AG20443 (cell line): ENCODE results near the gene KAT8.
"Not testable (repeated sequence)": the region's sequence is repeated elsewhere in the genome, so short reads cannot be mapped to it uniquely, and the experiment has no call there.

Experiments
- DNase-seq: peaks from one replicate; pipeline ENCODE4 v3.0.0; 2012; ENCODE audit warnings: low spot score, mixed read lengths

The KAT8 gene

GRCh38 chr16:31131841-31132271 is 14.4 kb downstream of the KAT8 start:
- DNase-seq, result no peak

DNA sequence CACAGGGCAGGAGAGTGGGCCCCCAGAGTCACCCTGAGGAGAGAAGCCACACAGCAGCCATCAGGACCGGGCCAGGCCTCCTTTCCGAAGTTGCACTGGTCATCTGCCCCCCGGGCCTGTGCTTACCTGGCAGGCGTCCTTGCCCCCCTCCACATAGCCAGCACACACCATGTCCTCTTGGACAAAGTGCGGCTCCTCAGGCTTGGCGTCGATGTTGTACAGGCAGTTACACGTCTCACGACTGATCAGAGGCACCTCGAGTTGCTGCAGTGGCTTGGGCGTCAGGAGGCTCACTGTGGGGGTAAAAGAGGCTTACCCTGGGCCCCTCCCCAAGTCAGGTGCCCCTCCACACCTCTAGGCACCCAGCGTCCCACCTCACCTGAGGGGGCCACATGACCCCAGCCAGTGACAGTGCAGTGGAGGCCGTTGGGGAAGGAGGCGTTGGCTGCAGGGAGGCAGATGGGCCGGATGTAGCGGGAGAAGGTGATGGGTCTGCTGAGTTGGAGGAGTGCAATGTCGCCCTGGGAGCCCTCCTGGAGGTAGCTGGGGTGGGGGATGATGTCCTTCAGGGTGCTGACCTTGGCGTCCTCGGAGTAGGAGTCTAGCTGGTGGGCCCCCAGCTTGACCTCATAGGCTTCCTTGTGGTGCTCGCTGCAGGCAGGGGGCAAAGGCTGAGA is 15.0 kb downstream of the KAT8 start:
- no peak for DNase-seq

DNA sequence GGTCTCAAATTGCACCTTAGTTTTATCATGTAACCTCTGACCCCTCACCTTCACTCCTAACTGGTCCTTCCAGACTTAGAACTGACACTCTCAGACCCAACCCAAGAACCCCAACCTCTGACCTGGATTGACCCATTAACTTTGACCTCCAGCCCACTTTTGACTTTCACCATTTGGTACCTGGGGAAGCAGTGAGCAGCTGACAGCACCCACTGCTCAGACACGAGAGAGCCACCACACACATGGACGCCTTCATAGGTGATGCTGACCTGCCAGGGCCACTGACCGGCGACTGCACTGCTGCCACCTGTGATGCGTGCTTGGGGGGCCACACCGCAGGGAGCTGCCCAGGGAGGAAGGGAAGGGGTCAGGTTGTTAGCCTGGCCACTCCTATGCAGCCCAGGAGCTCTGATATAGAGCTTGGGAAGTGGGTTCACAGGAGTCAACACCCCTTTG is 15.6 kb downstream of the KAT8 start:
- DNase-seq, result no peak

- no peak for DNase-seq
These were observed 16.7 kb downstream of the KAT8 start for GRCh38 chr16:31134091-31134571.

DNA sequence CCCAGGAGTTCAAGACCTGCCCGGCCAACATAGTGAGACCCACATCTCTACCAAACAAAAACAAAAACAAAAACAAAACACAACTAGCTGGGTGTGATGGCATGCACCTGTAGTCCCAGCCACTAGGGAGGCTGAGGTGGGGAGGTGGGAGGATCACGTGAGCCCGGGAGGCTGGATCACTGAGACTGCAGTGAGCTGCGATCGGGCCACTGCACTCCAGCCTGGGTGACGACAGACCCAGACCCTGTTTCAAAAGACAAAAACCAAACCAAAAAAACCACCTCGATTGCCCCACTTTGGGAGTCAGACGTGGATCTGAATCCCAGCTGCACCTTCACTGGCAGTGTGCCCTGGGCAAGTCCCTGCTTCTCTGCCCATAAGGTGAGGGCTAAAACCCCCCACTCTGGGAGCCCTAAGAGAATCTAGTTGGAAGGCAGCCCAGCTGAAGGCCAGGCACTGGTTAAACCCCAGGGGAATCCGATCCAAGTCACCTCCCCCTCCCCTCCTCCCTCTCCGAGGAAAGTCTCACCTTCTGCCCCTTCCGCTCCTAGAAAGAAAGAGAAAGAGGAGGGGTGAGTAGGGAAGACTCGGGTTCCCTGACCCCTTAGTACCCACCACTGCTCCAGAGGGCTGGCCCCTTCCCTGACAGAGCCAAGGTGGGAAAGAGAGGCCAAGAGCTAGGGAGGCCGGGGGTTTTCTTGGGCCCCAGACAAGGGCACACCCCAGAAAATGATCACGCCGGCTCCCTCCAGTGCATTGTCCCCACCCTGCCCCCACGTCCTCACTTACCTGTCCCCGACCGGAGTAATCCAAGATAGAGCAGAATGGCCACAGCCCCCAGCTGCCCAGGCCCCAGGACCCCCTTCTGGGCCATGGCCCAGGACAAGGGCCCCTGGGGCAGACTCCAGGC is 17.4 kb downstream of the KAT8 start:
- no peak for DNase-seq

DNA sequence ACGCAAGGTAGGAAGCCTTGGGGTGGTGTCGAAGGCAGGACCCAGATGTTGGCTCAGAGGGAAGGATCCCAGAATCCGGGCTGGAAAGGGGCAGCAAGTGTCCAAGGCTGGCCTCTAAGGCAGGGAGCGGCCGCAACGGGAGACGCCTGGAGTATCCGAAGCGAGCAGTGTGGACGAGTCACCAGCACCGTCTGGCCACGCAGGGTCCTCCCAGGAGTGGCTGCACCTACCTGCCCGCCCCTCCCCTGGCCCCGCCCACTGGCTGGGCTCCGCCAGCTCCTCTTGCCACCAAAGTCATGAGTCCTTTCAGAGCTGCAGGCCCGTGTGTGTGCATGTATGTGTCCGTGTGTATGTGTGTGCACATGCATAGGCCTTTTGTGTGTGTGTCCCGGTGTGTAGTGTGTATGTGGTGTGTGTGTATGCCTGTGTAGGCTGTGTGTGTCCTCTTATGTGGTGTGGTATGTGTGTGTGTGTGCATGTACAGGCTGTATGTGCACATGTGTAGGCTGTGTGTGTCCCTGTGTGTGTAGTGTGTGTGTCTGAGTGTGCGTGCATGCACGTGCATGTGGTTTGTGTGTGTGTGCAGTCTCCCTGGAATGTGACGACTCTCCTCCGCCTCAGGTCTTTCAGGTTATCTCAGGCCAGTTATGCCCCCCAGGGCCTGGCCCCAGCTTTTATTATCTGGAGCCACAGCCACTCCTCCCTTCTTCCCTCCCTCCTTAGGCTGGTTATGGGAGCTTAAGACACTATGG is 18.2 kb downstream of the KAT8 start, which contains the start of gene PRSS8:
PRSS8 (minus strand) TSS at position 193 of the 752 bp plus-strand sequence. CDS start 229 bp downstream, outside the sequence.
- no peak for DNase-seq

- no peak for DNase-seq
These were observed 18.8 kb downstream of the KAT8 start for GRCh38 chr16:31136287-31136662.

DNA sequence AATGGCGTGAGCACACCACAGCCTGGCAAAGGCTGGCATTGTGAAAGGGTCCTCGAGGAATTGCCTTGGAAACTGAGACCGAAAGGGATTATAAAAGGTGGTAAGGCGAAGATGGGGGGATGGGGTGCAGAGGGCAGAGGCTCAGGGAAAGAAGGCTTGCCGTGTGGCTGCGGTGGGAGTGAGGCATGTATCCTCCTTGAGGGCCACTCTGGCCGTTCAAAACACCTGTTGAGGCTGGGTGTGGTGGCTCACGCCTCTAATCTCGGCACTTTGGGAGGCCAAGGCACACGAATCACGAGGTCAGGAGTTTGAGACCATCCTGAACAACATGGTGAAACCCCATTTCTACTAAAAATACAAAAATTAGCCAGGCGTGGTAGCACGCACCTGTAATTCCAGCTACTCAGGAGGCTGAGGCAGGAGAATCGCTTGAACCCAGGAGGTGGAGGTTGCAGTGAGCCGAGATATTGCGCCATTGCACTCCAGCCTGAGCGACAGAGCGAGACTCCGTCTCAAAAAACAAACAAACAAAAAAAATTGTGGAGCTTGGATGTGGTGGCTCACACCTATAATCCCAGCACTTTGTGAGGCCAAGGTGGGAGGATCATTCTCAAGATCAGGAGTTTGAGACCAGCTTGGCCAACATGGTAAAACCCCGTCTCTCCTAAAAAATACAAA is 19.5 kb downstream of the KAT8 start:
- DNase-seq, result not testable (repeated sequence)

DNA sequence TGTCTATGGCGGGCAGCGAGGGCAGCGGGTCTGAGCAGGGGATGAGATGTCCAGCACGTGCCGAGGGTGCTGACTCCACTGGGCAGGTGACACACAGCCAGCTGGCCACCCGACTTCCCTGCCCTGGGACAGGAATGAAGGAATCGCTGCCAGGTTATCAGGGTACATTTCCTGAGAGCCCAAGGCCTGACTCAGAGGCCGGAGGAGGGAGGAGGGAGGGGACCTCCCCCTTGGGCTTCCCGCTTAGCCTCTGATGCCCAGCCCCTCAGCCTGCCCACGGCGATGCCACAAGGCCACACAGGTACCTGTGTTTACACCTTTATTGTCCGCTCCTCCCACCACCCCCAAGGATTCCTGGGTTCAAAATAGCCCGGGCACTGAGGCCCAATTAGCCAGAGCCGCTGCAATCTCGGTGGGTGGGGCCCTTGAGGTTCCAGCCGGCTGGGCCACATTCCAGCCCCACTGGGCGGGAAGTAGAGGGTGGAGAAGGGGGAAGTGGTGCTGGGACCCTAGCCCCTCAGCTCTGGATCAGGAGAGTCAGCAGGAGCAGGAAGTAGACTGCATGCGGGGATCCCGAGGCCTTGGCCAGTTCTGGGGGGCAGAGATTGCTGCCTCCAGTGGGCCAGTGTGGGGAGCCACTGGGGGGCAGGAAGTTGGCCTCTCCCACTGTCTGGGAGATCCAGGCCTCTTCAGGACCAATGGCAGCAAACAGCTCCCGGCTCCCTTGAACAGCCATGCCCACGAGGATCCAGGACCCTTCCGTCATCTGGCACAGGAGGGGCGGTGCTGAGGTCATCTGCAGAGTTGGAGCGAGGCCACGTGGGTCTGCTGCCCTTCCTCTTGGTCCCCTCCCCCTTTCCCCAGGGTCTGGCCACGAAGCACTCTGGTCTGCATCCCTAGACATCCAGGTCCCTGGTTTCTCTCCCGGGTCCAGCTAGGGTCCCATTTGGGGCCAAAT is 21.4 kb downstream of the KAT8 start:
- peak; percentile 66 for DNase-seq

DNA sequence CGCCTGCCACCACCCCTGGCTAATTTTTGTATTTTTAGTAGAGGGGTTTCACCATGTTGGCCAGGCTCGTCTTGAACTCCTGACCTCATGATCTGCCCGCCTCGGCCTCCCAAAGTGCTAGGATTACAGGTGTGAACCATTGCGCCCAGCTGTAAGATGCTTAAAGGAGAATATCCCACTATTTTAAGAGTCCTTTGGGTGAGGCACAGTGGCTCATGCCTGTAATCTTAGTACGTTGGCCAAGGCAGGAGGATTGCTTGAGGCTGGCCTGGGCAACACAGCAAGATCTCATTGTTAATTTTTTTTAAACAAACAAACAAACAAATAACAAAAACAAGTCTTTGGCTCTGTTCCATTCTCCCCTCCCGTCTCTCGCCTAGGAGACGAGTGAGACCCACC is 23.6 kb downstream of the KAT8 start:
- not testable (repeated sequence) for DNase-seq

DNA sequence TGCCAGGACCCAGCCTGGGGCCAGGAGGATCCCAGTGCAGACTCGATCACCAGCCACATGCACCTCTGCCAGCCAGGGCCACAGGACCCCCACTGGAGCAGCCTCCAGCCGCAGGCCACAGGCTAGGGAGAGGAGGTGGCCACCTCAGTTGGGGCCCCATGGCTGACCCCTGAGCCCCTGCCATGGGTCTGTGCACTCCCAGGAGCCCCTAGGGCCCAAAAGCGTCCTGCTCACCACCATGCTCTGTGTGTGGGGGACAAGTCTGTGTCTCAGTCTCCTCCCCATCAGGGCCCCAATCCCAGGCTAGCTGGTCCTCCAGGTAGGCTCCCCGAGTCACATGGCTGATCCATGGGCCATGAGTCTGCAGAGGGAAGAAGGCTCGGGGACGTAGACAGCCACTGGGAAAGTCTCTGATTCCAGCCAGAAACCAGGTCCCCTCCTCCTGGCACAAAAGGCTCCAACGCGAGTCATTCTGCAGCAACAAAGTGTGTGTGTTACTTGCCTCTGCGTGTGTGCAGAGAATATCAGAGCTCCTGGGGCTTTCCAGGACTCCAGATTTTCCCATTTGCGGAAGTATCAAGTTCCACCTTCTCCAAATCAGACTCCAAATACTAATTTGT is 24.1 kb downstream of the KAT8 start:
- DNase-seq, result peak; percentile 65

- DNase-seq, result peak; percentile 100
These were observed 24.9 kb downstream of the KAT8 start for GRCh38 chr16:31142109-31143010.

DNA sequence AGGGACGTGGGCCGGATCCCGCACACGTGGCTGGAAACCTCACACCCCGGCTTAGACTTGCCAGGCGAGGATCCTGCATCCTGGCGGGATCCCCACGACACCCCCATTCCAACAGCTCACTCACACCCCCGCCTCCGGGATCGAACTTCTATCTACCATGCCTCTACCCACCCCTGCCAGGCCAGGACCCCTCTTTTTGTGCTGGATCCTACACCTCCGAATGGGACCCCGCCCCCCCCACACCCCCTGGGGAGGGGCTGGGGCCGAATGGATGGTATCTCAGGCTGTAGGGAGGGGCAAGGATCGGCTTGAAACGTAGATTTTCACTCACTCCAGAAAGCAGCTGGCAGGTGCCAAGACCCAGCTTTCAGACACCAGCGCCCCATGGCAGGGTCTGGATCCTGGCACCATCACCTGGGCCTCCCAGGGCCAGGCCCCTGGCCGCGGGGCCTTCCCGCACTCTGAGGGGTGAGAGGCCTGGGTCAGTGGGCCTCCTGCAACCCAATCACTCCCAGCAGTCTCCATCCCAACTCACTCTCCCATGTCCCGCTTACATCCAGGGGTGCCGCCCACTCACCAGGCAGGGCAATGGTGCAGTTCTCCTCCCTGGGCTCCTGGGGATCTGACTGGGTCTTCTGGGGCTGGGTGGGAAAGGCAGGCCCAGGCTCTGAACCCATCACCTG is 25.7 kb downstream of the KAT8 start:
- no peak for DNase-seq

- DNase-seq, result no peak
These were observed 26.3 kb downstream of the KAT8 start for GRCh38 chr16:31143694-31144148.

GRCh38 chr16:31144418-31144817 is 27.0 kb downstream of the KAT8 start:
- DNase-seq, result not testable (repeated sequence)

- no peak for DNase-seq
These were observed 28.0 kb downstream of the KAT8 start for GRCh38 chr16:31145398-31145990.

DNA sequence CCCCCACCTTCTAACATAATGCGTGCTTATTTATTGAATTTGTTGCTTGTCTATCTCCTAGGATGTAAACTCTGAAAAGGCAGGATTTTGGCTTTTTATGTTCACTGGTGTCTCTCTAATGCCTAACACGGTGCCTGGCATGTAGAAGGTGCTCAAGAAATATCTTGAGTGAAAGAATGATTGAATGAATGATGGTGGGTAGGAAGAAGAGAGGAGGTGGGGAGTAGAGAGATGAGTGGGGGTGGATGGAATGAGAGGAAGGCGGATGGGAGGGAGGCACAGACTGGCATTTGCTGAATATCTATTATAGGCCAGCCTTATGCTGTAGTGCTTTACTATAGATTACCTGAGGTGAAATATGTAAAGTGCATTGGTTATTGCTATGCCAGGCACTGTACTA is 30.1 kb downstream of the KAT8 start:
- no peak for DNase-seq

- DNase-seq, result no peak
These were observed 30.8 kb downstream of the KAT8 start for GRCh38 chr16:31148281-31148728.
